ENCODE measurements around the gene EXD2. TPM values are rescaled to one million over a fixed set of nuclear protein-coding genes. Genes with fewer than 3 reads are reported as not detected.
"Not testable (repeated sequence)": the region's sequence is repeated elsewhere in the genome, so short reads cannot be mapped to it uniquely, and the experiment has no call there.

The EXD2 gene
- total RNA-seq, 5 donors from 2014 or later (not counting 1 experiment from before 2014, with no cell fraction given) = 8.6 to 12.1 (median 10.8) TPM

GRCh38 chr14:69161590-69161989 lies 29.7 kb upstream of the EXD2 start:
- Histone ChIP-seq H3K27me3 (replicated peaks in 1 of 2; ENCODE audit: control insufficient read depth in 2 of 2, extremely low read depth in 1 of 2, insufficient read depth in 2 of 2, low read length in 1 of 2) (peaks cover 0 to 7% of the 10 kb centered on the region in 2 experiments), H3K36me3 (ENCODE audit: control insufficient read depth in 2 of 2, extremely low read depth in 1 of 2, insufficient read depth in 1 of 2, low read length in 1 of 2) (no peaks in the 10 kb centered on the region), H3K27ac (ENCODE audit: low read length) (no peak overlapping the region), H3K4me3 (ENCODE audit: control insufficient read depth in 1 of 2, extremely low read depth in 1 of 2, low read length in 1 of 2) (no peak overlapping the region), H3K9me3 (no peaks in the 10 kb centered on the region), H3K4me1 (ENCODE audit: control insufficient read depth in 1 of 2, extremely low read depth in 1 of 2, insufficient read depth in 2 of 2, low read length in 2 of 2) (no peaks in the 10 kb centered on the region)
- ChIA-PET CTCF (no interaction called here), POLR2A (no interaction called here)
- WGBS (ENCODE audit: insufficient coverage) = no CpG with 5 or more reads among the region's 1 CpG
- Mint-ChIP-seq H3K9me3 (peaks cover 4 to 28% (median 4%) of the 10 kb centered on the region in 3 donors), H3K27ac (no peak overlapping the region), H3K27me3 (peaks cover 5 to 28% of the 10 kb centered on the region in 2 donors), H3K36me3 (peaks cover 7% of the 10 kb centered on the region), H3K4me3 (no peak overlapping the region), H3K4me1 (no peaks in the 10 kb centered on the region)
- ATAC-seq (replicated peaks in 1 of 4) = no peak
- no peak for DNase-seq

GRCh38 chr14:69165787-69166186 lies 25.5 kb upstream of the EXD2 start:
- not testable (repeated sequence) for DNase-seq; H3K4me1 ChIP-seq (ENCODE audit: control insufficient read depth in 1 of 2, extremely low read depth in 1 of 2, insufficient read depth in 2 of 2, low read length in 2 of 2); ATAC-seq (replicated peaks in 1 of 4); H3K27ac Mint-ChIP-seq; H3K36me3 ChIP-seq (ENCODE audit: control insufficient read depth in 2 of 2, extremely low read depth in 1 of 2, insufficient read depth in 1 of 2, low read length in 1 of 2); H3K27me3 ChIP-seq (replicated peaks in 1 of 2; ENCODE audit: control insufficient read depth in 2 of 2, extremely low read depth in 1 of 2, insufficient read depth in 2 of 2, low read length in 1 of 2); H3K4me1 Mint-ChIP-seq; H3K4me3 ChIP-seq (ENCODE audit: control insufficient read depth in 1 of 2, extremely low read depth in 1 of 2, low read length in 1 of 2); H3K9me3 ChIP-seq; H3K4me3 Mint-ChIP-seq; H3K36me3 Mint-ChIP-seq; H3K27ac ChIP-seq (ENCODE audit: low read length)
- POLR2A ChIA-PET = interaction anchor here in 1 of 2 donors (0.6 kb wide), 1 partner anchor 1226 kb away, joined by 6 read pairs; no protein-coding TSS in a partner anchor
- Mint-ChIP-seq H3K27me3 (peaks cover 5 to 13% of the 10 kb centered on the region in 2 donors), H3K9me3 (peaks cover 4 to 28% (median 4%) of the 10 kb centered on the region in 3 donors)
- 66% methylated on average over 2 of the region's 2 CpGs for WGBS (ENCODE audit: insufficient coverage)
- CTCF ChIA-PET = interaction anchor here in 1 of 2 donors (0.6 kb wide), 1 partner anchor 27 kb away, joined by 6 read pairs; no protein-coding TSS in a partner anchor

GRCh38 chr14:69170839-69171238 lies 20.5 kb upstream of the EXD2 start:
- POLR2A ChIA-PET = no interaction called here
- no peak for ATAC-seq (replicated peaks in 1 of 4)
- no peaks in the 10 kb centered on the region for H3K9me3 ChIP-seq
- CTCF ChIA-PET = no interaction called here
- Mint-ChIP-seq H3K27me3 (no peaks in the 10 kb centered on the region), H3K4me1 (no peaks in the 10 kb centered on the region), H3K9me3 (peaks cover 0 to 2% (median 0%) of the 10 kb centered on the region in 3 donors), H3K36me3 (no peaks in the 10 kb centered on the region), H3K4me3 (no peak overlapping the region), H3K27ac (no peak overlapping the region)
- H3K36me3 ChIP-seq (ENCODE audit: control insufficient read depth in 2 of 2, extremely low read depth in 1 of 2, insufficient read depth in 1 of 2, low read length in 1 of 2) = no peaks in the 10 kb centered on the region
- no peaks in the 10 kb centered on the region for H3K4me1 ChIP-seq (ENCODE audit: control insufficient read depth in 1 of 2, extremely low read depth in 1 of 2, insufficient read depth in 2 of 2, low read length in 2 of 2)
- H3K4me3 ChIP-seq (ENCODE audit: control insufficient read depth in 1 of 2, extremely low read depth in 1 of 2, low read length in 1 of 2) = no peak overlapping the region
- no peak for DNase-seq
- no peak overlapping the region for H3K27ac ChIP-seq (ENCODE audit: low read length)
- no peaks in the 10 kb centered on the region for H3K27me3 ChIP-seq (replicated peaks in 1 of 2; ENCODE audit: control insufficient read depth in 2 of 2, extremely low read depth in 1 of 2, insufficient read depth in 2 of 2, low read length in 1 of 2)
- WGBS (ENCODE audit: insufficient coverage) = 60% methylated on average over 1 of the region's 1 CpG

- no peaks in the 10 kb centered on the region for H3K4me1 ChIP-seq (ENCODE audit: control insufficient read depth in 1 of 2, extremely low read depth in 1 of 2, insufficient read depth in 2 of 2, low read length in 2 of 2)
- ATAC-seq (replicated peaks in 1 of 4) (no peak), DNase-seq (no peak)
- ChIA-PET CTCF (no interaction called here), POLR2A (no interaction called here)
- no peaks in the 10 kb centered on the region for H3K36me3 ChIP-seq (ENCODE audit: control insufficient read depth in 2 of 2, extremely low read depth in 1 of 2, insufficient read depth in 1 of 2, low read length in 1 of 2)
- Mint-ChIP-seq H3K4me3 (no peak overlapping the region), H3K27me3 (no peaks in the 10 kb centered on the region), H3K9me3 (no peaks in the 10 kb centered on the region), H3K27ac (no peak overlapping the region), H3K36me3 (no peaks in the 10 kb centered on the region), H3K4me1 (no peaks in the 10 kb centered on the region)
- 88% methylated on average over 1 of the region's 2 CpGs for WGBS (ENCODE audit: insufficient coverage)
- H3K27me3 ChIP-seq (replicated peaks in 1 of 2; ENCODE audit: control insufficient read depth in 2 of 2, extremely low read depth in 1 of 2, insufficient read depth in 2 of 2, low read length in 1 of 2) = no peaks in the 10 kb centered on the region
- H3K9me3 ChIP-seq = no peaks in the 10 kb centered on the region
- H3K4me3 ChIP-seq (ENCODE audit: control insufficient read depth in 1 of 2, extremely low read depth in 1 of 2, low read length in 1 of 2) = no peak overlapping the region
- no peak overlapping the region for H3K27ac ChIP-seq (ENCODE audit: low read length)
Observed at GRCh38 chr14:69171569-69171968, 19.7 kb upstream of the EXD2 start.

GRCh38 chr14:69175130-69175529 lies 16.2 kb upstream of the EXD2 start:
- Histone ChIP-seq H3K4me3 (ENCODE audit: control insufficient read depth in 1 of 2, extremely low read depth in 1 of 2, low read length in 1 of 2) (no peak overlapping the region), H3K36me3 (ENCODE audit: control insufficient read depth in 2 of 2, extremely low read depth in 1 of 2, insufficient read depth in 1 of 2, low read length in 1 of 2) (no peaks in the 10 kb centered on the region), H3K4me1 (ENCODE audit: control insufficient read depth in 1 of 2, extremely low read depth in 1 of 2, insufficient read depth in 2 of 2, low read length in 2 of 2) (no peaks in the 10 kb centered on the region), H3K27ac (ENCODE audit: low read length) (no peak overlapping the region), H3K27me3 (replicated peaks in 1 of 2; ENCODE audit: control insufficient read depth in 2 of 2, extremely low read depth in 1 of 2, insufficient read depth in 2 of 2, low read length in 1 of 2) (no peaks in the 10 kb centered on the region), H3K9me3 (no peaks in the 10 kb centered on the region)
- no peak for DNase-seq
- H3K27me3 Mint-ChIP-seq = no peaks in the 10 kb centered on the region
- no peaks in the 10 kb centered on the region for H3K9me3 Mint-ChIP-seq
- no peaks in the 10 kb centered on the region for H3K36me3 Mint-ChIP-seq
- POLR2A ChIA-PET = no interaction called here
- no peak for ATAC-seq (replicated peaks in 1 of 4)
- CTCF ChIA-PET = no interaction called here
- H3K27ac Mint-ChIP-seq = no peak overlapping the region
- no peak overlapping the region for H3K4me3 Mint-ChIP-seq
- H3K4me1 Mint-ChIP-seq = no peaks in the 10 kb centered on the region

- Histone ChIP-seq H3K9me3 (no peaks in the 10 kb centered on the region), H3K27me3 (replicated peaks in 1 of 2; ENCODE audit: control insufficient read depth in 2 of 2, extremely low read depth in 1 of 2, insufficient read depth in 2 of 2, low read length in 1 of 2) (peaks cover 0 to 5% of the 10 kb centered on the region in 2 experiments), H3K36me3 (ENCODE audit: control insufficient read depth in 2 of 2, extremely low read depth in 1 of 2, insufficient read depth in 1 of 2, low read length in 1 of 2) (no peaks in the 10 kb centered on the region), H3K4me1 (ENCODE audit: control insufficient read depth in 1 of 2, extremely low read depth in 1 of 2, insufficient read depth in 2 of 2, low read length in 2 of 2) (no peaks in the 10 kb centered on the region), H3K27ac (ENCODE audit: low read length) (no peak overlapping the region), H3K4me3 (ENCODE audit: control insufficient read depth in 1 of 2, extremely low read depth in 1 of 2, low read length in 1 of 2) (no peak overlapping the region)
- Mint-ChIP-seq H3K9me3 (no peaks in the 10 kb centered on the region), H3K4me1 (no peaks in the 10 kb centered on the region), H3K36me3 (no peaks in the 10 kb centered on the region), H3K27me3 (peaks cover 0 to 6% of the 10 kb centered on the region in 2 donors), H3K4me3 (no peak overlapping the region), H3K27ac (no peak overlapping the region)
- DNase-seq = no peak
- POLR2A ChIA-PET = no interaction called here
- CTCF ChIA-PET = interaction anchor here in 1 of 2 donors (0.8 kb wide), 1 partner anchor 15 kb away, joined by 3 read pairs; no protein-coding TSS in a partner anchor
- no peak for ATAC-seq (replicated peaks in 1 of 4)
Observed at GRCh38 chr14:69181491-69181890, 9.8 kb upstream of the EXD2 start.

- POLR2A ChIA-PET = interaction anchor here in 1 of 2 donors (0.6 kb wide), 1 partner anchor 13 kb away, joined by 4 read pairs; no protein-coding TSS in a partner anchor
- H3K9me3 ChIP-seq; H3K4me1 Mint-ChIP-seq; H3K36me3 ChIP-seq (ENCODE audit: control insufficient read depth in 2 of 2, extremely low read depth in 1 of 2, insufficient read depth in 1 of 2, low read length in 1 of 2); H3K27ac Mint-ChIP-seq; H3K9me3 Mint-ChIP-seq; H3K4me1 ChIP-seq (ENCODE audit: control insufficient read depth in 1 of 2, extremely low read depth in 1 of 2, insufficient read depth in 2 of 2, low read length in 2 of 2); DNase-seq; H3K4me3 ChIP-seq (ENCODE audit: control insufficient read depth in 1 of 2, extremely low read depth in 1 of 2, low read length in 1 of 2); H3K27ac ChIP-seq (ENCODE audit: low read length); ATAC-seq (replicated peaks in 1 of 4); H3K4me3 Mint-ChIP-seq; H3K27me3 ChIP-seq (replicated peaks in 1 of 2; ENCODE audit: control insufficient read depth in 2 of 2, extremely low read depth in 1 of 2, insufficient read depth in 2 of 2, low read length in 1 of 2); H3K27me3 Mint-ChIP-seq; H3K36me3 Mint-ChIP-seq; CTCF ChIA-PET: not testable (repeated sequence)
- no CpG with 5 or more reads among the region's 1 CpG for WGBS (ENCODE audit: insufficient coverage)
Observed at GRCh38 chr14:69182580-69182979, 8.7 kb upstream of the EXD2 start.
